PC-9 (cell line): Measurements from ENCODE around the gene ORC3.

Experiments used
- EZH2 ChIP-seq: fragments of 200-600 bp; sonication (generic); IDR thresholded peaks from 2 replicates; pipeline ENCODE4 v1.8.0; 2017; ENCODE audit warnings: antibody characterized with exemption, low read depth
- TF ChIP-seq, protein P1 (sequence below): fragments of 200-600 bp; sonication (generic); conservative IDR thresholded peaks from 2 replicates; pipeline ENCODE4 v1.6.1; 2017; ENCODE audit warnings: mixed run types, antibody characterized with exemption, mild to moderate bottlenecking, moderate library complexity

GRCh38 chr6:87590417-87590880, 514 bp downstream of the ORC3 start:
- TF ChIP-seq EZH2, result no peak
- TF ChIP-seq, protein P1, sequence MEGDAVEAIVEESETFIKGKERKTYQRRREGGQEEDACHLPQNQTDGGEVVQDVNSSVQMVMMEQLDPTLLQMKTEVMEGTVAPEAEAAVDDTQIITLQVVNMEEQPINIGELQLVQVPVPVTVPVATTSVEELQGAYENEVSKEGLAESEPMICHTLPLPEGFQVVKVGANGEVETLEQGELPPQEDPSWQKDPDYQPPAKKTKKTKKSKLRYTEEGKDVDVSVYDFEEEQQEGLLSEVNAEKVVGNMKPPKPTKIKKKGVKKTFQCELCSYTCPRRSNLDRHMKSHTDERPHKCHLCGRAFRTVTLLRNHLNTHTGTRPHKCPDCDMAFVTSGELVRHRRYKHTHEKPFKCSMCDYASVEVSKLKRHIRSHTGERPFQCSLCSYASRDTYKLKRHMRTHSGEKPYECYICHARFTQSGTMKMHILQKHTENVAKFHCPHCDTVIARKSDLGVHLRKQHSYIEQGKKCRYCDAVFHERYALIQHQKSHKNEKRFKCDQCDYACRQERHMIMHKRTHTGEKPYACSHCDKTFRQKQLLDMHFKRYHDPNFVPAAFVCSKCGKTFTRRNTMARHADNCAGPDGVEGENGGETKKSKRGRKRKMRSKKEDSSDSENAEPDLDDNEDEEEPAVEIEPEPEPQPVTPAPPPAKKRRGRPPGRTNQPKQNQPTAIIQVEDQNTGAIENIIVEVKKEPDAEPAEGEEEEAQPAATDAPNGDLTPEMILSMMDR, result no peak
